Measurements from ENCODE around the gene IGSF22.

IGSF22 gene

GRCh38 chr11:18743900-18744514 is 18.0 kb upstream of the IGSF22 start:
- DNase-seq (ENCODE audit: low spot score): no peak

GRCh38 chr11:18743365-18743764 is 17.4 kb upstream of the IGSF22 start:
- DNase-seq (ENCODE audit: low spot score): no peak

GRCh38 chr11:18741783-18742182 is 15.8 kb upstream of the IGSF22 start:
- DNase-seq (ENCODE audit: low spot score): no peak

GRCh38 chr11:18739685-18740084 is 13.7 kb upstream of the IGSF22 start:
- DNase-seq (ENCODE audit: low spot score): no peak

GRCh38 chr11:18737642-18738041 is 11.7 kb upstream of the IGSF22 start:
- DNase-seq (ENCODE audit: low spot score): no peak

- no peak for DNase-seq (ENCODE audit: low spot score)
Observed at GRCh38 chr11:18736590-18737148, 10.7 kb upstream of the IGSF22 start.

- DNase-seq (ENCODE audit: low spot score): no peak
Observed at GRCh38 chr11:18733202-18733601, 7.2 kb upstream of the IGSF22 start.

- peak; percentile 63 for DNase-seq (ENCODE audit: low spot score)
Observed at GRCh38 chr11:18731949-18732821, 6.2 kb upstream of the IGSF22 start.

GRCh38 chr11:18731441-18731840 is 5.5 kb upstream of the IGSF22 start:
- no peak for DNase-seq (ENCODE audit: low spot score)

GRCh38 chr11:18730020-18730419 is 4.0 kb upstream of the IGSF22 start:
- DNase-seq (ENCODE audit: low spot score): no peak

GRCh38 chr11:18729426-18729825 is 3.4 kb upstream of the IGSF22 start:
- no peak for DNase-seq (ENCODE audit: low spot score)

- DNase-seq (ENCODE audit: low spot score): no peak
Observed at GRCh38 chr11:18728658-18729057, 2.7 kb upstream of the IGSF22 start.

GRCh38 chr11:18727479-18728236 is 1.7 kb upstream of the IGSF22 start:
- DNase-seq (ENCODE audit: low spot score): peak; percentile 39

- no peak for DNase-seq (ENCODE audit: low spot score)
Observed at GRCh38 chr11:18723991-18724390, 2.0 kb downstream of the IGSF22 start.

GRCh38 chr11:18722293-18722637 is 3.7 kb downstream of the IGSF22 start:
- DNase-seq (ENCODE audit: low spot score): no peak

- peak; percentile 59 for DNase-seq (ENCODE audit: low spot score)
Observed at GRCh38 chr11:18721561-18722292, 4.3 kb downstream of the IGSF22 start.

- peak; percentile 66 for DNase-seq (ENCODE audit: low spot score)
Observed at GRCh38 chr11:18720808-18721560, 5.0 kb downstream of the IGSF22 start.

GRCh38 chr11:18720091-18720807 is 5.7 kb downstream of the IGSF22 start:
- no peak for DNase-seq (ENCODE audit: low spot score)

GRCh38 chr11:18715476-18715875 is 10.5 kb downstream of the IGSF22 start:
- DNase-seq (ENCODE audit: low spot score): no peak

GRCh38 chr11:18714443-18714780 is 11.6 kb downstream of the IGSF22 start:
- no peak for DNase-seq (ENCODE audit: low spot score)
